Measurements from ENCODE around the gene NOP16. TPM values are rescaled to one million over a fixed set of nuclear protein-coding genes. Genes with fewer than 3 reads are reported as not detected.

NOP16 gene
- total and polyA plus RNA-seq, 2 donors (not counting 1 experiment from before 2014, with no cell fraction given), result 11.1 to 26.3 TPM

DNA sequence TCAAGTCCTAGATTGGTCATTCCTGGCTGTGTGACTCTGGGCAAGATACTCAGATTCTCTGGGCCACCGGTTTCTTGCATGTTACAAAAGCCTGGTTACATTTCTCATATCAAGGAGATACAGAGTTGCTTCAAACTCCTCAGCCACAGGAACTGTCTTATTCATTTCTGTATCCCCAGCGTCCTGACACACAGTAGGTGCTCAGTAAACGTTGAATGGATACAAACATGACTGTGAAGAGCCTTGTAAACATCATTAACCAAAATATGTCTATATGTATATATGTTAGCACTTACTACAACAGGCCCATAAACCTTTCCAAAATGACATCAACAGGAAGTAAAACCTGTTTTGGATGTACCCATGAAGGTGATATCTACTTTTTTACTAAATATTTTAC, 26.3 kb upstream of the NOP16 start:
- no peaks in the 10 kb centered on the region for H3K27me3 ChIP-seq (ENCODE audit: control insufficient read depth, insufficient read depth, low read length)
- peaks cover 46% of the 10 kb centered on the region for H3K79me2 ChIP-seq (ENCODE audit: control insufficient read depth, insufficient read depth, low read length)
- no peaks in the 10 kb centered on the region for H3K9me3 ChIP-seq (ENCODE audit: control insufficient read depth, insufficient read depth, low read depth, low read length)
- no peaks in the 10 kb centered on the region for H4K20me1 ChIP-seq (ENCODE audit: control insufficient read depth, extremely low read depth, insufficient read depth, low read length)
- H2AFZ ChIP-seq (ENCODE audit: low read length), result no peak overlapping the region
- H3K4me2 ChIP-seq (ENCODE audit: extremely low read depth, insufficient read depth, low read length), result peak overlapping the region; percentile 84
- H3K36me3 ChIP-seq (ENCODE audit: control insufficient read depth, insufficient read depth, low read length), result peaks cover 3% of the 10 kb centered on the region
- H3K27ac ChIP-seq (ENCODE audit: insufficient read depth, low read length), result no peak overlapping the region
- no peak for DNase-seq (ENCODE audit: low read depth in 2 of 2)
- H3K9ac ChIP-seq (ENCODE audit: insufficient read depth, low read length), result no peak overlapping the region
- peak overlapping the region in 3 of 4 experiments; percentile 18 to 87 (median 64) for H3K4me3 ChIP-seq (replicated peaks in 1 of 4; ENCODE audit: control extremely low read depth in 1 of 4, insufficient read depth in 1 of 4, low read depth in 3 of 4, low read length in 4 of 4)
- TF ChIP-seq CTCF (conservative IDR thresholded peaks at IDR 0.05 in 1 of 2, IDR thresholded peaks at IDR 0.05 in 1 of 2; ENCODE audit: low read depth in 1 of 2, low read length in 2 of 2) (no peak), EZH2 (IDR thresholded peaks at IDR 0.05; ENCODE audit: low read length, missing control alignments) (no peak)
- H3K4me1 ChIP-seq (ENCODE audit: control insufficient read depth, extremely low read depth, insufficient read depth, low read length), result peaks cover 17% of the 10 kb centered on the region

GRCh38 chr5:176413709-176414191, 25.4 kb upstream of the NOP16 start:
- no peak for TF ChIP-seq CTCF (conservative IDR thresholded peaks at IDR 0.05 in 1 of 2, IDR thresholded peaks at IDR 0.05 in 1 of 2; ENCODE audit: low read depth in 1 of 2, low read length in 2 of 2)
- TF ChIP-seq EZH2 (IDR thresholded peaks at IDR 0.05; ENCODE audit: low read length, missing control alignments), result no peak
- Histone ChIP-seq H3K4me2 (ENCODE audit: extremely low read depth, insufficient read depth, low read length) (peak overlapping the region; percentile 38), H4K20me1 (ENCODE audit: control insufficient read depth, extremely low read depth, insufficient read depth, low read length) (no peaks in the 10 kb centered on the region), H2AFZ (ENCODE audit: low read length) (no peak overlapping the region), H3K4me3 (replicated peaks in 1 of 4; ENCODE audit: control extremely low read depth in 1 of 4, insufficient read depth in 1 of 4, low read depth in 3 of 4, low read length in 4 of 4) (no peak overlapping the region), H3K9ac (ENCODE audit: insufficient read depth, low read length) (no peak overlapping the region), H3K4me1 (ENCODE audit: control insufficient read depth, extremely low read depth, insufficient read depth, low read length) (peaks cover 17% of the 10 kb centered on the region), H3K27me3 (ENCODE audit: control insufficient read depth, insufficient read depth, low read length) (no peaks in the 10 kb centered on the region), H3K79me2 (ENCODE audit: control insufficient read depth, insufficient read depth, low read length) (peaks cover 46% of the 10 kb centered on the region), H3K36me3 (ENCODE audit: control insufficient read depth, insufficient read depth, low read length) (peaks cover 3% of the 10 kb centered on the region), H3K9me3 (ENCODE audit: control insufficient read depth, insufficient read depth, low read depth, low read length) (no peaks in the 10 kb centered on the region), H3K27ac (ENCODE audit: insufficient read depth, low read length) (peak overlapping the region; percentile 16)
- no peak for DNase-seq (ENCODE audit: low read depth in 2 of 2)

- H4K20me1 ChIP-seq (ENCODE audit: control insufficient read depth, extremely low read depth, insufficient read depth, low read length), result no peaks in the 10 kb centered on the region
- no peak for TF ChIP-seq CTCF (conservative IDR thresholded peaks at IDR 0.05 in 1 of 2, IDR thresholded peaks at IDR 0.05 in 1 of 2; ENCODE audit: low read depth in 1 of 2, low read length in 2 of 2)
- no peak for TF ChIP-seq EZH2 (IDR thresholded peaks at IDR 0.05; ENCODE audit: low read length, missing control alignments)
- DNase-seq (ENCODE audit: low read depth in 2 of 2), result peak in 1 of 2 donors; percentile 55
- peaks cover 17% of the 10 kb centered on the region for H3K4me1 ChIP-seq (ENCODE audit: control insufficient read depth, extremely low read depth, insufficient read depth, low read length)
- H3K4me2 ChIP-seq (ENCODE audit: extremely low read depth, insufficient read depth, low read length), result peak overlapping the region; percentile 38
- no peaks in the 10 kb centered on the region for H3K27me3 ChIP-seq (ENCODE audit: control insufficient read depth, insufficient read depth, low read length)
- no peak overlapping the region for H3K4me3 ChIP-seq (replicated peaks in 1 of 4; ENCODE audit: control extremely low read depth in 1 of 4, insufficient read depth in 1 of 4, low read depth in 3 of 4, low read length in 4 of 4)
- H3K9ac ChIP-seq (ENCODE audit: insufficient read depth, low read length), result no peak overlapping the region
- no peak overlapping the region for H2AFZ ChIP-seq (ENCODE audit: low read length)
- H3K9me3 ChIP-seq (ENCODE audit: control insufficient read depth, insufficient read depth, low read depth, low read length), result no peaks in the 10 kb centered on the region
- peaks cover 3% of the 10 kb centered on the region for H3K36me3 ChIP-seq (ENCODE audit: control insufficient read depth, insufficient read depth, low read length)
- peak overlapping the region; percentile 16 for H3K27ac ChIP-seq (ENCODE audit: insufficient read depth, low read length)
- H3K79me2 ChIP-seq (ENCODE audit: control insufficient read depth, insufficient read depth, low read length), result peaks cover 46% of the 10 kb centered on the region
These were observed 24.8 kb upstream of the NOP16 start for GRCh38 chr5:176413255-176413565.

All from fibroblast of lung (primary cell).